ENCODE data around the gene RNF213. TPM values are rescaled to one million over a fixed set of nuclear protein-coding genes. Genes with fewer than 3 reads are reported as not detected.
A peak's percentile ranks its signal among the peaks of the same experiment; 100 is the strongest.
"Not testable (repeated sequence)": the region's sequence is repeated elsewhere in the genome, so short reads cannot be mapped to it uniquely, and the experiment has no call there.

The RNF213 gene
- total RNA-seq, 3 donors from 2014 or later, result 96.0 to 111 (median 101) TPM

- intact Hi-C loops (cut with DNase I; ENCODE audit: low total_unique reads), result no loop called here
- H3K36me3 ChIP-seq, result peaks cover 15% of the 10 kb centered on the region
Observed at GRCh38 chr17:80330276-80330675, 69.6 kb downstream of the RNF213 start.

DNA sequence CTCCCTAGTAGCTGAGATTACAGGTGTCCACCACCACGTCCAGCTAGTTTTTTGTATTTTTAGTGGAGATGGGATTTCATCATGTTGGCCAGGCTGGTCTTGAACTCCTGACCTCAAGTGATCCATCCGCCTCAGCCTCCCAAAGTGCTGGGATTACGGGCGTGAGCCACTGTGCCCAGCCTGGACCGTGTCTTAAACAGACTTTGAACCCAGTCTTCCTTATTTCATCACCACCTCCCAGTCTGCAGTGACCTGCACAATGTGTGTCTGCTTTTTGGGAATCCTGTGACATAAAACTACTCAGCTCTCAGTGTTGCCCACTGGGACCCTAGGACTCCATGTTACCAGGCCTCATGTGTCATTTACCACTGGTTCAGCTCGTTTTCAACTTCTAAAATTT is 70.3 kb downstream of the RNF213 start:
- peaks cover 15% of the 10 kb centered on the region for H3K36me3 ChIP-seq
- H3K27me3 ChIP-seq; DNase-seq (ENCODE audit: low spot score in 2 of 2); H3K9me3 ChIP-seq; H3K27ac ChIP-seq; H3K4me3 ChIP-seq; H3K4me1 ChIP-seq; intact Hi-C loops (cut with DNase I; ENCODE audit: low total_unique reads): not testable (repeated sequence)

More at GRCh38 chr17:80330276-80330675, 69.6 kb downstream of the RNF213 start:
- no peaks in the 10 kb centered on the region for H3K4me1 ChIP-seq
- TF ChIP-seq CTCF (IDR thresholded peaks at IDR 0.05), result no peak
- DNase-seq (ENCODE audit: low spot score in 2 of 2), result peak in 1 of 2 donors; percentile 30
- no peak overlapping the region for H3K27ac ChIP-seq
- no peaks in the 10 kb centered on the region for H3K9me3 ChIP-seq
- no peak overlapping the region for H3K4me3 ChIP-seq
- H3K27me3 ChIP-seq, result no peaks in the 10 kb centered on the region

DNA sequence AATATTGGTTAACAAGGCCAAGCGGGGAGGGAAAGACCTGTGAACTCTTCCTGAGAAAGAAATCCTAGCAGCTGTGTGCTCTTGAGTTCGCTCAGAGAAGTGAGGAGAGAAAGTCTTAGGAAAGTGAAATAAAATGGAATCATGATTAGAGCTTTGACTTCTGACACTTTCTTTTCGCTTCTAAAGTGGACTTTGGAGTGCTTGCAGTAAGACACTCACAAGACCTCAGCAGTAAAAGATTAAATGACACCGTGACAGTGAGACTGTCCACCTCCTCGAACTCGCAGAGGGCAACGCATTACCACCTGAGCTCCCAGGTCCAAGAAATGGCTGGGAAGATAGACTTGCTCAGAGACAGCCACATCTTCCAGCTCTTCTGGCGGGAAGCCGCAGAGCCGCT is 71.2 kb downstream of the RNF213 start:
- Histone ChIP-seq H3K9me3 (no peaks in the 10 kb centered on the region), H3K4me3 (no peak overlapping the region), H3K4me1 (no peaks in the 10 kb centered on the region), H3K27ac (no peak overlapping the region), H3K27me3 (no peaks in the 10 kb centered on the region), H3K36me3 (peaks cover 15% of the 10 kb centered on the region)
- intact Hi-C loops (cut with DNase I; ENCODE audit: low total_unique reads), result no loop called here
- TF ChIP-seq CTCF (IDR thresholded peaks at IDR 0.05), result no peak
- TF ChIP-seq POLR2A (IDR thresholded peaks at IDR 0.05), result no peak
- no peak for TF ChIP-seq POLR2AphosphoS5 (IDR thresholded peaks at IDR 0.05)
- DNase-seq (ENCODE audit: low spot score in 2 of 2), result no peak

GRCh38 chr17:80337195-80337895 is 76.7 kb downstream of the RNF213 start:
- Histone ChIP-seq H3K4me1 (no peaks in the 10 kb centered on the region), H3K4me3 (no peak overlapping the region), H3K9me3 (no peaks in the 10 kb centered on the region), H3K36me3 (peaks cover 5% of the 10 kb centered on the region), H3K27ac (no peak overlapping the region), H3K27me3 (no peaks in the 10 kb centered on the region)
- peak in 1 of 2 donors; percentile 51 for DNase-seq (ENCODE audit: low spot score in 2 of 2)
- TF ChIP-seq POLR2A (IDR thresholded peaks at IDR 0.05) (no peak), CTCF (IDR thresholded peaks at IDR 0.05) (no peak), POLR2AphosphoS5 (IDR thresholded peaks at IDR 0.05) (no peak)
- intact Hi-C loops (cut with DNase I; ENCODE audit: low total_unique reads), result no loop called here

- H3K4me3 ChIP-seq, result no peak overlapping the region
- H3K27me3 ChIP-seq, result no peaks in the 10 kb centered on the region
- intact Hi-C loops (cut with DNase I; ENCODE audit: low total_unique reads), result no loop called here
- TF ChIP-seq POLR2A (IDR thresholded peaks at IDR 0.05) (no peak), CTCF (IDR thresholded peaks at IDR 0.05) (no peak), POLR2AphosphoS5 (IDR thresholded peaks at IDR 0.05) (no peak)
- no peaks in the 10 kb centered on the region for H3K9me3 ChIP-seq
- DNase-seq (ENCODE audit: low spot score in 2 of 2), result peak in 1 of 2 donors; percentile 22
- H3K4me1 ChIP-seq, result no peaks in the 10 kb centered on the region
- no peak overlapping the region for H3K27ac ChIP-seq
- H3K36me3 ChIP-seq, result peaks cover 13% of the 10 kb centered on the region
Observed at GRCh38 chr17:80339118-80339517, 78.5 kb downstream of the RNF213 start.
